ENCODE data around the gene MAPKBP1.
"Not testable (repeated sequence)": the region's sequence is repeated elsewhere in the genome, so short reads cannot be mapped to it uniquely, and the experiment has no call there.

MAPKBP1 gene

DNA sequence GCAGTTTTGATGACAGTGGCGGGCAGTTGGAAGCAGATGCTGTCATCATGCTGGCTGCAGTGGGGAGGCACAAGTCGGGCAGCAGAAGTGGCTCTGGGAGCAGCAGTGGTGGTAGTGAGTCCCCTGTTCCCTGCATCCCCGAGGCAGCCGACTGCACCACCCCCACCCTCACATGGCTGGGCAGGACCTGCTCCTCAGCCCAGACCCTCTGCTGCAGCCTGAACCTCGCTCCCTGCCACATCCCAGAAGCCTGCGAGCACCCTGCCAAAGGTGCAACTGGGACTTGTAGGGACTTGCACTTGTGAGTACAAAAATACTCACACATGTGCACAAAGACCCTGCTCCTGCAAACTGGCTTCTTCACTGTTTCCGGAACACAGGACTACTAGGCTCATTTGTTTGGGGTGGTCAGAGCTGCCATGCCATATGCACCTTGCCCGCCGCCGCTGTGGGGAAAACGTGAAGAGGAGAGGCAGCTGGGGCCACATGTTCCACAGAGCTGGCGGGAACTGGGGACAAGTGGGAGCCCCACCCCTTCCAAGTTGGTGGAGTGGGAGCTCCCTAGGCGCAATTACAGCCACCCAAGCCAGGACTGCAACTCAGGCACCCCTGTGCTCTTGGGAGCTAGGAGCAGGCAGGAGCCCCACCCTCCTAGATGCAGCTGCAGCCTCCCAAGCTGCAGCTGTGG lies 55.8 kb downstream of the MAPKBP1 start:
- no peak for DNase-seq

DNA sequence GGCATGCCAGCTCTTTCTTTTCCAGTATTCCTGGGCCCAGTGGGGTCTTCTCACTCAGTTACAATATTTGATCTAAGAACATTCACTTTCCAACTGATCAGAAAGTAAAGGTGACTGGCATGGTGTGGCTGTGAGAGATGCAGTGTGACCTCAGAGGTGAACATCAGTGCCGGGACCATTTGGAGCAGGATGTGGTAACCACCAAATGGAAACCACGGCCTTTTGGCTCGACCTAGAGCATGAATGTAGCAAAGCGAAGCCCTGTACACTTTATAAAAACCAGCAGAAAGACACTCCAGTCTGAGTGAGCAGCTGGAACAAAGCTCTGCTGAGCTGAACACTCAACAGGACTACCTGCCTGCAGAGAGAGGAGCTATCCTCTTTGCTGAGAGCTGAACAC lies 57.0 kb downstream of the MAPKBP1 start:
- DNase-seq: not testable (repeated sequence)

- DNase-seq: no peak
These were observed 57.9 kb downstream of the MAPKBP1 start for GRCh38 chr15:41832208-41832607.

GRCh38 chr15:41832875-41833274 lies 58.6 kb downstream of the MAPKBP1 start:
- DNase-seq: no peak

GRCh38 chr15:41834096-41834495 lies 59.8 kb downstream of the MAPKBP1 start:
- DNase-seq: no peak

GRCh38 chr15:41836073-41836472 lies 61.8 kb downstream of the MAPKBP1 start:
- no peak for DNase-seq

DNA sequence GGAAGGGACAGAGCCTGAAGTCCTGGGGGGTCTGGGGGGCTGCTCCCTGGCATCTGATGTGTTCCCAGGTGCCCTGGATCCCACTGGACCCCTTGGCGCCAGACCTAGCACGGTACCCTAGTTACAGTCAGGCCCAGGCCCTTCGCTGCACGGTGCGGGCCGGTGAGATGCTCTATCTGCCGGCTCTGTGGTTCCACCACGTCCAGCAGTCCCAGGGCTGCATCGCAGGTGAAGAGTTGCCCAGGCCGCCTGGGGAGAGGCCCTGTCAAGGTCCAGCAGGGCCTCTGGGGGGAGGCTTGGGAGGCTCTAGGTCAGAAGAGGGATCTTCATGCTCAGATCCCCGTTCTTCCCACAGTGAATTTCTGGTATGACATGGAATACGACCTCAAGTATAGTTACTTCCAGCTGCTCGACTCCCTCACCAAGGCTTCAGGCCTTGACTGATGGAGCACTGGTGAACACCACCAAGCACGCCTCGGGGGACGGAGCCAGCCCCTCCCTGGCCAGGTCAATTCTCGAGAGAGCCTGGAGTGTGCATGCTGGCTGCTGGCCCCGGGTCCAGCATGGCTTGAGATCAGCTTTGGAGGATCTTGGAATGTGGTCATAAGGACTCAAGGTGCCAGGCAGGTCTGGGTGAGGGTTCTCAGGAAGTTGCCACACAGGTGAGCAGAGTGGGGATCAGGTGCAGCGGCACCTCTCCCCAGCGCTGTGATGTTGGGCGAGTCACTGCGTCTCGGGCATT lies 62.6 kb downstream of the MAPKBP1 start:
- no peak for DNase-seq

DNA sequence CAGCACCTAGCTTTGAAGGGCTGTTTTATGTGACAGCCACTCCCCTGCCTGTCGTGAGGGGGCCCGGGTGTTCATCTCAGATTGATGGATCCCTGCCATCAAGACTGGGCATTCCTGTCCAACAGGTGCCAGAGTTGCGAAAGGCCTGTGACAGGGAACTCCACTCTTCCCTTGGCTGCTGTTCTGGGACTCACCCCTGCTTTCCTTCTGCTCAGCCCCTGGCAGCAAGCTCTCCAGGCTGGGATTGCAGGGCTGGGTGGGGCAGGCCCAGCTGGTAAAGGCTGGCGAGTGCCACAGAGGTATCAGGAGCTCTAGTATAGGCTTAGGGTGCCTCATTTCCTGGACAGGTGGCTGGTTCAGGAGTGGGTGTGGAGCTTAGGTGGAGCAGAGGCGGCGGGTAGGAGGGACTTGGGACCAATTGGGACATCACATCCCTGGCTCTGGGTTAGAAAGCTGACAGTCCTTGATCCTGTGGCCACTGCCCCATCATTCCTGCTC lies 64.2 kb downstream of the MAPKBP1 start, which contains the start of gene PLA2G4B:
PLA2G4B (plus strand) TSS at position 448 of the 498 bp plus-strand sequence. CDS start 67 bp downstream, outside the sequence.
- no peak for DNase-seq

DNA sequence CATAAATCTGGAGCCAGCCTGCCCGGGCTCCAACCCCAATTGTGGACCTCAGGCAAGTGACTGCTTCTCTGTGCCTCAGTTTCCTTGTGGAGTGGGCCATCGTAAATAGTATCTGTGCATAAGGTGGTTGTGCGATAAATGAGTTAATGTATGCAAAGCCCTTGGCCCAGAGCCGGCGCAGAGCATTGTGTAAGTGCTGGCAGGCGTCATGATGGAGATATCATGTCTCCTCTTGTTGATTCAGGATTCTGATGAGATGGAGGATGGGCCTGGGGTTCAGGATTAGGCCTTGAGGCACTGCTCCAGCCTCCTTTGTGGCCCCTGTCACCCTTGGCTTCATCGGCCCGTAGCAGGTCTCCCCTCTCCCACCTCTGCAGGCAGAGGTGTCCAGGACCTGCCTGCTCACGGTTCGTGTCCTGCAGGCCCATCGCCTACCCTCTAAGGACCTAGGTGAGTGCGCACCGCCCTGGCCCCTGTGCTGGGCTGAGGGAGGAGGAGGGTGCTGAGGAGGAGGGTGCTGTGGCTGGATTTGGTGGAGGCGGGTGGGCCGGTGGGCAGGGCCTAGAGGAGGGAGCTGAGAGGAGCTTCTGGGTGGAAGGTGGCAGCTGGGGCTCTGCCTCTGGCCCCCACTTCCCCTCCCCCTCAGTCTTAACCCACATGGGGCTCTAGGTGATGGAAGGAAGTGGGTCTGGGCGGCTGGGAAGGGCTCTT lies 65.7 kb downstream of the MAPKBP1 start:
- DNase-seq: no peak

DNA sequence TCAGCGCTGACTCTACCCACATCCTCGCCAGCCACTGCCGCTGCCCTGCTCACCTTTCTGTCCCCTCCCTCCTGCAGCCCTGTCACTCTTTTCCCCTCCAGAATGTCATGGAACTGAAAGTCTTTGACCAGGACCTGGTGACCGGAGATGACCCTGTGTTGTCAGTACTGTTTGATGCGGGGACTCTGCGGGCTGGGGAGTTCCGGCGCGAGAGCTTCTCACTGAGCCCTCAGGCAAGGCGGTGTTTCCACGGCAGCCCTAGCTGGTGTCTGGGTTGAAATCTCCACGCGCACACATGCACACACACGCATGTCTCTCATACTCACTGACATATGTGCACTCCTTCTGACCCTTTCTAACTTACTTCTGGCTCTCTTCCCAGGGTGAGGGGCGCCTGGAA lies 66.4 kb downstream of the MAPKBP1 start:
- no peak for DNase-seq

GRCh38 chr15:41841131-41841530 lies 66.8 kb downstream of the MAPKBP1 start:
- no peak for DNase-seq

GRCh38 chr15:41842229-41842628 lies 67.9 kb downstream of the MAPKBP1 start:
- no peak for DNase-seq

DNA sequence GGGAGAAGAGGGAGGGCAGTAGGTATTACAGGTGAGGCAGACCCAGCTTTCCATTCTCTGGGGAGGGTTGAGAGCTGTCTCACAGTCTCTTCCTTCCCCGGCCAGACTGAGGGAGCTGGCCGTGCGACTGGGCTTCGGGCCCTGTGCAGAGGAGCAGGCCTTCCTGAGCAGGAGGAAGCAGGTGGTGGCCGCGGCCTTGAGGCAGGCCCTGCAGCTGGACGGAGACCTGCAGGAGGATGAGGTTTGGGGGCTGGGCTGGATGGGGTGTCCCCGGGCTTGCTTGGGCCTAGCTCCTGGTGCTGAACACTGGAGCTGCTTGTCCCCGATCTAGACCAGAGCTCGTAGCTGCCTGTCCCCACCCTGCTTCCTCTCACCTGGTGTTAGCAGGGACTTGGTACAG lies 69.3 kb downstream of the MAPKBP1 start:
- no peak for DNase-seq

GRCh38 chr15:41844814-41845213 lies 70.5 kb downstream of the MAPKBP1 start:
- DNase-seq: no peak

DNA sequence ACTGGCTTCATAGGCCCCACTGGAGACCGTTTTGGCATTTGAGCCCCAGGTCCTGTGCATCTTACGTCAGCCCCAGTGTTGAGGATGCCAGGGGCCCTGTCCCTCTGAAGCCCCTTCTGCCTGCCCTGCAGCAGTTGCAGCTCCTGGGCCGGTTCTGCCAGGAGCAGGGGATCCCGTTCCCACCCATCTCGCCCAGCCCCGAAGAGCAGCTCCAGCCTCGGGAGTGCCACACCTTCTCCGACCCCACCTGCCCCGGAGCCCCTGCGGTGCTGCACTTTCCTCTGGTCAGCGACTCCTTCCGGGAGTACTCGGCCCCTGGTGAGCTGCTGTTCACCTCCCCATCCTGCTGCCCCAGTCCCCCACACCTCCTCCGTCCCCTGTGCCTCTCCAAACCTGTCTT lies 72.9 kb downstream of the MAPKBP1 start:
- no peak for DNase-seq

DNA sequence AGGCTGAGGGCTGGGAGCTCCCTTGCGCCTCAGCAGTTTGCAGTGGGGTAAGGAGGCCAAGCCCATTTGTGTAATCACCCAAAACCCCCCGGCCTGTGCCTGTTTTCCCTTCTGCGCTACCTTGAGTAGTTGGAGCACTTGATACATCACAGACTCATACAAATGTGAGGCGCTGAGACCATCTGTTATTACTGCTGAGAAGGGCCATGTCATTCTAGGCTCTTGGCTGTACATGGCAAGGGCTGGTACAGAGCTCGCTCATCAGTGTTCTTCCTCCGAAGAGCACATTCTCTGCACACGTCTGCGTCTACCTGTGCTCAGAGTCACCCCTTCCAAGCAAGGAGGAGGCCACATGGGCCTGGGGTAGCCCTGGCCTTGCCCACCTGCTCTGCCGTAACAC lies 73.7 kb downstream of the MAPKBP1 start:
- DNase-seq: peak; percentile 19

DNA sequence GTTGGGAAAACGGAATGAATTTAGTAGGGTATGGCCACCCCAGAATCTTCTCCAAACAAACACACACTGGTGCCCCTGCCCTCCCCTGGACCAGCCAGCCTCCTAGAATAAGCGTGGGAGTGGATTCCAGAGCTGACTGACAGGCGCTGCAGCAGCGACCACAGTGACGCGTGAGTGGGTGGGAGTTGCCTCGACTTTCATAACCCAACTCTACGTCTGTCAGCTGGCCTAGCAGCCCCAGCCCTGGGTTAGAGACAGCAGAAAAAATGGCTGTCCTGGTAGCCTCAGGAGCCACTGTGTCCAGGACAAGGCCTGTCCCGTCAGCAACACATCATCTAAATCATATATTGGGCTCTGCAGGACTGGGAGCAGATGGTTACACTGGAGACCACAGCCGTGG lies 74.3 kb downstream of the MAPKBP1 start:
- no peak for DNase-seq

- DNase-seq: no peak
These were observed 74.9 kb downstream of the MAPKBP1 start for GRCh38 chr15:41849204-41849603.

- no peak for DNase-seq
These were observed 75.6 kb downstream of the MAPKBP1 start for GRCh38 chr15:41849861-41850260.

- no peak for DNase-seq
These were observed 76.3 kb downstream of the MAPKBP1 start for GRCh38 chr15:41850482-41851166.

DNA sequence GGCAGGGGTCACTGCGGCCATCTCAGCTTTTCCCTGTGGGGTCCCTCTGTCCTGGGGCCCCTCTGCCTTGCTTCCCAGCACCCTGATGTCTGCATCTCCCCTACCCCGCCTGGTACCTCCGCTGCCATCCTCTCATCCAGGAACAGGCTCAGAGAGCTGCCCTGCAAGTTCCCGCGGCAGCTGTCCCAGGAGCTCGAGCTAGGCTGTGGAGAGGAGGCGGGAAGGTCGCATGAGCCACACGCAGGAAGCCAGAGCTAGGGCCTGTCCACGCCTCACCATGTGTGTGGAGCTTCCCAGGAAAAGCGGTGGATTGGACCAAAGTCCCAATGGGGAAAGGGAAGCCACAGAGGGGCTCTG lies 76.9 kb downstream of the MAPKBP1 start:
- DNase-seq: no peak

GRCh38 chr15:41851755-41852370 lies 77.6 kb downstream of the MAPKBP1 start:
- no peak for DNase-seq
